Epithelial cell of esophagus (primary cell): Measurements from ENCODE around the gene CHRM4.

Experiments used
- DNase-seq: peaks from one replicate; pipeline ENCODE4 v3.0.0; 2010; ENCODE audit warnings: low read depth
- H3K4me3 ChIP-seq: 2 replicates; pipeline ENCODE4 v1.5.1; 2011; ENCODE audit warnings: mild to moderate bottlenecking, low read length, control low read depth
- TF ChIP-seq, protein P1 (sequence below): IDR thresholded peaks from 2 replicates; pipeline ENCODE4 v1.5.1; 2011; ENCODE audit warnings: low read depth, mild to moderate bottlenecking, low read length, control low read depth, inconsistent platforms; ENCODE audit not compliant: insufficient read depth; ENCODE audit errors: missing control alignments

The CHRM4 gene

DNA sequence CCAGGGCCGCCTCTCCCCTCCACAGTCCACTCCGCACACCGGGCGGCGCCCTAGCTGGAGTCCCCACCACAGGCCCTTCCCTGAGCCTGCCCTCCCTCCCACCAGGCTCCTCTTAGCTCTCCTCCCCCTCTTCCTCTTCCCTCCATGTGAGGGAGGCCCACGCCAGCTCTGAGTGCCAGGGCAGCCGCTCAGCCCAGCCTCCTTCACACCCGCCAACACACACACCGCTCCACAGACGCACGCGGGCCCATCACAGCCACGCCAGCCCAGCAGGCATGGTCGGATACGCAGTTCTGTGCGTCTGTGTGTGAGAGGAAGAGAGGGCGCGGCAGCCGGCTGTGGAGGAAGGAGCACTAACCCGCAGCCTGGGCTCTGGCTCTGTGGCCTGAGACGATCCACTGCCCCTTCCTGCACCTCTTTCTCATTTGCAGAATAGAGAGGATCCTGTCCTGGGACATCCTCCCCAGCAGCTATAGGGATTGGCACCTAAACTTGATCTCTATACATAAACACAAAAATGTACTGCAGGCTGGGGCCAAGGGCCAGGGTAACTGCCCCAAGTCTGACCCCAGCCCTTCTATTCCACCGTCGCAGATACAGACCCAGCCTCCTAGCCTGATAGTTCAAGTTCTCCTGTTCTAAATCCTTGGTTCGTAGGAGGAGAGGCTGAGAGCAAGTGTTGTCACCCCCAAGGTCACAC, 3.5 kb downstream of the CHRM4 start:
- no peak overlapping the region for H3K4me3 ChIP-seq
- TF ChIP-seq, protein P1, sequence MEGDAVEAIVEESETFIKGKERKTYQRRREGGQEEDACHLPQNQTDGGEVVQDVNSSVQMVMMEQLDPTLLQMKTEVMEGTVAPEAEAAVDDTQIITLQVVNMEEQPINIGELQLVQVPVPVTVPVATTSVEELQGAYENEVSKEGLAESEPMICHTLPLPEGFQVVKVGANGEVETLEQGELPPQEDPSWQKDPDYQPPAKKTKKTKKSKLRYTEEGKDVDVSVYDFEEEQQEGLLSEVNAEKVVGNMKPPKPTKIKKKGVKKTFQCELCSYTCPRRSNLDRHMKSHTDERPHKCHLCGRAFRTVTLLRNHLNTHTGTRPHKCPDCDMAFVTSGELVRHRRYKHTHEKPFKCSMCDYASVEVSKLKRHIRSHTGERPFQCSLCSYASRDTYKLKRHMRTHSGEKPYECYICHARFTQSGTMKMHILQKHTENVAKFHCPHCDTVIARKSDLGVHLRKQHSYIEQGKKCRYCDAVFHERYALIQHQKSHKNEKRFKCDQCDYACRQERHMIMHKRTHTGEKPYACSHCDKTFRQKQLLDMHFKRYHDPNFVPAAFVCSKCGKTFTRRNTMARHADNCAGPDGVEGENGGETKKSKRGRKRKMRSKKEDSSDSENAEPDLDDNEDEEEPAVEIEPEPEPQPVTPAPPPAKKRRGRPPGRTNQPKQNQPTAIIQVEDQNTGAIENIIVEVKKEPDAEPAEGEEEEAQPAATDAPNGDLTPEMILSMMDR = no peak

DNA sequence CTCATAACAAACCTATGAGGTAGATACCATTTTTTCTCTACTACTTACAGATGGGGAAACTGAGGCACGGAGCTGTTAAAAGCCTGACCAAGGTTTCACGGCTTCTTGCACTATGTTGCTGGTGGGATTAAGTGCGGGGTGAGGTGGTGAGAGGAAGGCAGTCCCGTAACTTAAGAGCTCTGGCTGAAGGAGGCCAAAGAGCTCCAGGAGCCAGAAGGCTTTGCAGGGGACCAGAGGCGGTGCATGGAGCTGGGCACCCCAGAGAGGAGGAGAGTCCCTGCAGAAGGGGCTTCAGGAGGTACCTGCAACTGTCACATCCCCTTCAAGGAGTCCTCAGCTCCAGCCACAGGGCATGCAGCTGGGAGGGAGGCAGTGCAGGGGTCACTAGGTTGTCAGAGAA, 4.1 kb downstream of the CHRM4 start:
- DNase-seq = no peak
- TF ChIP-seq, protein P1 = no peak
- H3K4me3 ChIP-seq = no peak overlapping the region

More for the DNA sequence above, 3.5 kb downstream of the CHRM4 start:
- no peak for DNase-seq

DNA sequence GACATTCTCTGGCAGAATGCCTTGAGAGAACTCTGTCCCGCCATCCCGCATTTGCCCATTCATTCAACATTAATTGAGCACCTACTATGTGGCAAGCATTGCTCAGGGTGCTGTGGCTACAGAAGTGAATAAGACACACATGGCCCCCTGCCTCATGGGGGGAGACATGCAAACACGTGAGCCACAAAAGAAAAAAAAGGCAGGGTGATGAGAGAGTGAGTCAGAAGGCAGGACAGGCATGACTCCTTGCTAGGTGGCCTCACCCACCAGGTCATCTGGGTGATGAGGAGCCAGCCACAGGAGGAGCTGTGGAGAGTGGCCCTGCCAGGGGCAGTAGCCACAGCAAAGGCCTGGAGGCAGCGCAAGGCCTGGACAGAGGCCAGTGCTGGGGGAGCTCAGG, 4.9 kb downstream of the CHRM4 start:
- peak; percentile 58 for DNase-seq
- TF ChIP-seq, protein P1 = no peak
- no peak overlapping the region for H3K4me3 ChIP-seq

DNA sequence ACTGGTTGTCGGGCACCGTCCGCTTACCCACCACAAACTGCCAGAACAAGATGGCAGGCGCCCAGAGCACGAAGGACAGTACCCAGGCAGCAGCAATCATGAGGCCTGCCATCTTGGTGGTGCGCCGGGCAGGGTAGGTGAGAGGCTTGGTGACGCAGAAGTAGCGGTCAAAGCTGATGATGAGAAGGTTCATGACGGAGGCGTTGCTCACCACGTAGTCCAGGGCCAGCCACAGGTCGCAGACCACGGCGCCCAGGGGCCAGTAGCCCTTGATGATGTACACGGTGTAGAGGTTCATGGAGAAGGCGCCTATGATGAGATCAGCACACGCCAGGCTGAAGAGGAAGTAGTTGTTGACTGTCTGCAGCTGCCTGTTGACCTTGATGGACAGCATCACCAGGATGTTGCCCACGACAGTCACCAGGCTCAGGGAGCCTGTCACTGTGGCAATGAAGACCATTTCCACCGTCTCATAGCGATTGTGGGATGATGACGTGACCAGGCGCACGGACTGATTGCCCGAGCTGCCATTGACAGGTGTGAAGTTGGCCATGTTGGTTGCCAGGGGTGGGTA, 5.5 kb downstream of the CHRM4 start:
- TF ChIP-seq, protein P1 = no peak
- DNase-seq = no peak
- no peak overlapping the region for H3K4me3 ChIP-seq

DNA sequence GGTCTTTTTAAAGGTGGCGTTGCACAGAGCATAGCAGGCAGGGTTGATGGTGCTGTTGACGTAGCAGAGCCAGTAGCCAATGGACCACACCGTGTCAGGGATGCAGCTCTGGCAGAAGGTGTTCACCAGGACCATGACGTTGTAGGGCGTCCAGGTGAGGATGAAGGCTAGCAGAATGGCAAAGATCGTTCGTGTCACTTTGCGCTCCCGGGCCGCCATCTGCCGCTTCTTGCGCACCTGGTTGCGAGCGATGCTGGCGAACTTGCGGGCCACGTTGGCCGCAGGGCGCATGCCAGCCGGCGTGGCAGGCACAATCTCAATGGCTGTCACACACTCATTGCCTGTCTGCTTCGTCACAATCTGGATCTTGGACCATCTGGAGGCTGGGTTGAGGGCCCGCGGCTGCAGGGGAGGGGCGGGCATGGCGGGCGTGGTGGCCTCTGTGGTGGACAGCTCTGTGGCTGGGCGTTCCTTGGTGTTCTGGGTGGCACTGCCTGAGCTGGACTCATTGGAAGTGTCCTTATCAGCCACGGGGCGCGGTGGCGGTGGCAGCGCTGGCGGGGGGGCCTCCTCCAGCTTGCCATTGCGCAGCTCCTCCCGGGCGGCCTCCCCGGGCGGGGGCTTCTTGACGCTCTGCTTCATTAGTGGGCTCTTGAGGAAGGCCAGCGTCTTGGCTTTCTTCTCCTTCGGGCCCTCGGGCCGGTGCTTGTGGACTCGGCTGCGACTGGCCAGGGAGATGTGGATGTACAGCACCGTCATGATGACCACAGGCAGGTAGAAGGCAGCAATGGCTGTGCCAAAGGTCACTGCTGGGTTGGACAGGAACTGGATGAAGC, 6.2 kb downstream of the CHRM4 start:
- TF ChIP-seq, protein P1 = no peak
- H3K4me3 ChIP-seq = no peak overlapping the region
- no peak for DNase-seq

DNA sequence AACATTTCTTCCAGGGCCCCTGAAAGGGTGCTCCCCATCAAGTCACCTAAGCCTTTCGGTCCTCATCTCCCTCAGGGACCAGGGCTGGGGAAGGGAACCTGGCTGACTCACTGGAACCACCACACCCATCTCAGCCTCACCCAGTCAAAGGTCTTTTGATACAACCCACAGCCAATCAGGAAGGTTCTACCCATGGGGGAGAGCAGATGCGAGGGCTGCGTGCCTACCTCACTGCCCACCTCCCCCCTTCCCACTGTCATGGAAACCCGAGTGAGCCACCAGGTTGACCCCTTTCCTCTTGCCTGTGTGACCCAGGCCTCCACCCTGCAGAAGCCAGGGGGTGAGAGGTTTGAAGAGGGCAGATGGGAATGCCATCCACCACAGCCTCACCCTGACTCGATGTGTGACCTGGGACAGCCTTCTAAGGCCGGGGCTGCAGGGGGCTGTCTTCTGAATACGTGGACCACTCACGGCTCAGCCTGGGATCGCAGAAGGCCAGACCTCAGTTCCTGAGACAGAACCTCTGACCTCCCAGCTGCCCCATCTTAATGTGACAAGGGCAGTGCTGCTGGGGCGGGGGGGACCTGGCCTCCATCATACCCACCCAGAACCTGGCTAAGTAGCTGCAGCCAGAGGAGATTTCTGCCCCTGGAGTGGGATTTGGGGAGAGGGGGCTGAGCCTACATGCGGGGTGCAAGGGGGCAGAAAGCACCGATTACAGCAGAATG, 7.4 kb downstream of the CHRM4 start:
- H3K4me3 ChIP-seq = no peak overlapping the region
- TF ChIP-seq, protein P1 = no peak
- peak; percentile 52 for DNase-seq
